Panc1 (cell line): ENCODE measurements around the gene SCYL1. TPM values are rescaled to one million over a fixed set of nuclear protein-coding genes. Genes with fewer than 3 reads are reported as not detected.

ENCODE experiments used
- ATAC-seq: fragments of 200-7000 bp; cut with Tn5 transposase; 2 replicates; pipeline ENCODE4 v1.9.1; 2020; ENCODE audit warnings: mild to moderate bottlenecking, moderate library complexity
- BruUV-seq: library from RNA; stranded (reverse); fragments of 400-500 nt; replicated peaks from 2 replicates; lab custom pipeline; 2021; lab: Mats Ljungman, UMichigan
- CTCF ChIA-PET: fragments of 300-600 bp; sonication (Branson Sonifier 250); formaldehyde crosslinking; loops from one replicate; lab custom pipeline; 2022; ENCODE audit warnings: antibody characterized with exemption; lab: Charles Lee
- POLR2A ChIA-PET: fragments of 300-600 bp; sonication (Branson Sonifier 250); formaldehyde crosslinking; loops from one replicate; lab custom pipeline; 2022; ENCODE audit warnings: antibody characterized with exemption; lab: Charles Lee
- DNase-seq: peaks from one replicate; pipeline ENCODE4 v3.0.0-alpha.2; 2010; ENCODE audit warnings: low read depth, low spot score
- H3K27ac ChIP-seq: 2 replicates; pipeline ENCODE4 v1.5.1; 2011; ENCODE audit warnings: mild to moderate bottlenecking, low read length, inconsistent platforms
- H3K27me3 ChIP-seq: fragments of 200-500 bp; sonication (Bioruptor generic); 2 replicates; pipeline ENCODE4 v1.6.0; 2014; ENCODE audit warnings: low read length, inconsistent platforms; ENCODE audit not compliant: control insufficient read depth, insufficient read depth
- H3K36me3 ChIP-seq: fragments of 200-500 bp; sonication (Bioruptor generic); 2 replicates; pipeline ENCODE4 v1.5.1; 2014; ENCODE audit warnings: inconsistent platforms, mild to moderate bottlenecking, low read length, moderate library complexity; ENCODE audit not compliant: control insufficient read depth, insufficient read depth
- H3K4me1 ChIP-seq: 2 replicates; pipeline ENCODE4 v1.5.1; 2011; ENCODE audit warnings: inconsistent platforms, mild to moderate bottlenecking, low read length, moderate library complexity; ENCODE audit not compliant: control insufficient read depth, insufficient read depth
- H3K4me3 ChIP-seq, 2 experiments: 2 replicates each; pipeline ENCODE4 v1.5.1; 2011 to 2012; ENCODE audit warnings: low read depth in 2 of 2, low read length in 2 of 2, mild to moderate bottlenecking in 2 of 2, inconsistent platforms in 1 of 2, moderate library complexity in 1 of 2
- H3K9me3 ChIP-seq: fragments of 200-500 bp; sonication (Bioruptor generic); 2 replicates; pipeline ENCODE4 v1.5.1; 2014; ENCODE audit warnings: low read depth, mild to moderate bottlenecking, inconsistent platforms, low read length, moderate library complexity; ENCODE audit not compliant: control insufficient read depth, insufficient read depth
- POLR2AphosphoS5 ChIP-seq: IDR thresholded peaks from 2 replicates; pipeline ENCODE4 v1.6.1; 2012; ENCODE audit warnings: mild to moderate bottlenecking, low read depth, low read length, moderate library complexity
- SIN3A ChIP-seq: IDR thresholded peaks from 2 replicates; pipeline ENCODE4 v1.6.1; 2012; ENCODE audit warnings: low read depth, mild to moderate bottlenecking, low read length, moderate library complexity, borderline replicate concordance; ENCODE audit not compliant: insufficient read depth
- TCF7L2 ChIP-seq: IDR thresholded peaks from 2 replicates; pipeline ENCODE4 v1.6.1; 2011; ENCODE audit warnings: mild to moderate bottlenecking, low read depth, low read length, inconsistent platforms
- in situ Hi-C: cut with HindIII; loops from 2 replicates; pipeline ENCODE4 v1.10.0; 2016; ENCODE audit warnings: low sequenced_read_pairs, low pct_unique_long_range_greater_than_20kb
- intact Hi-C: fragments of 100-400 bp; cut with micrococcal nuclease; formaldehyde crosslinking; loops from one replicate; pipeline ENCODE4 v1.10.0; 2022; ENCODE audit not compliant: unreplicated experiment
- total RNA-seq: library from RNA; stranded (reverse); gene quantifications from one replicate; pipeline ENCODE4 v1.2.1, GENCODE V29; 2021; ENCODE audit not compliant: unreplicated experiment
- TF ChIP-seq, protein P1 (sequence below), 2 experiments: IDR thresholded peaks; 2 replicates each; pipeline ENCODE4 v1.6.1; 2011 to 2012; ENCODE audit warnings: low read depth in 2 of 2, control low read depth in 1 of 2, low read length in 1 of 2, mild to moderate bottlenecking in 1 of 2, moderate library complexity in 1 of 2; ENCODE audit not compliant: insufficient read depth in 1 of 2
- TF ChIP-seq, protein P2 (sequence below): fragments of 450-650 bp; IDR thresholded peaks from 2 replicates; pipeline ENCODE4 v1.5.1; 2017; ENCODE audit warnings: mild to moderate bottlenecking

The SCYL1 gene
- total RNA-seq, 1 experiment from 2014 or later = 117 TPM

DNA sequence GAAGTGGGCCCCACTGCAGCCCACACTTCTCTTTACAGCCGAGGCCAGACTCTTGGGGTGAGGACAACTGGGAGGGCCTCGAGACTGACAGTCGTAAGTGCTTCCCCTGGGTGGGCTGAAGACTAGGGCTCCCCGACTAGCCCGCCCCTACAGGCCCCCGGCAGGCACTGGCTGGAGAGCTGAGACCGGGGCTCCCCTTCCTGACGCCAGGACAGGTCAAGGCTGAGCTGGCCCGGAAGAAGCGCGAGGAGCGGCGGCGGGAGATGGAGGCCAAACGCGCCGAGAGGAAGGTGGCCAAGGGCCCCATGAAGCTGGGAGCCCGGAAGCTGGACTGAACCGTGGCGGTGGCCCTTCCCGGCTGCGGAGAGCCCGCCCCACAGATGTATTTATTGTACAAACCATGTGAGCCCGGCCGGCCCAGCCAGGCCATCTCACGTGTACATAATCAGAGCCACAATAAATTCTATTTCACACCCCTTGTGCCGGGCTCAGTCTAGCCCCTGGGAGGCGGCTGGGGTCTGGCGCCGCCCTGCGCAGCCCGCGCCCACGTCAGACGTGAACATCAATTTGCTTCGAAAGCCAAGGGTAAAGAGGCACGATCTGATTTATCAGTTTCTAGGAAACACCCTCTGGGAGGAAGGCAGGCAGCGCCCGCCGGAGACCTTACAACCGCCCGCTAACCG is 13.5 kb downstream of the SCYL1 start:
- H3K36me3 ChIP-seq = peaks cover 2% of the 10 kb centered on the region; the same call in 1 of the 2 replicates
- intact Hi-C loops = no loop called here
- no peaks in the 10 kb centered on the region for H3K9me3 ChIP-seq
- in situ Hi-C loops = no loop called here
- BruUV-seq = TSS peak; percentile 56
- H3K4me1 ChIP-seq = peaks cover 18% of the 10 kb centered on the region
- no peak overlapping the region for H3K4me3 ChIP-seq
- H3K27ac ChIP-seq = no peak overlapping the region
- no peak for ATAC-seq
- CTCF ChIA-PET = no interaction called here
- POLR2A ChIA-PET = no interaction called here
- TF ChIP-seq SIN3A = no peak
- TF ChIP-seq, protein P1, sequence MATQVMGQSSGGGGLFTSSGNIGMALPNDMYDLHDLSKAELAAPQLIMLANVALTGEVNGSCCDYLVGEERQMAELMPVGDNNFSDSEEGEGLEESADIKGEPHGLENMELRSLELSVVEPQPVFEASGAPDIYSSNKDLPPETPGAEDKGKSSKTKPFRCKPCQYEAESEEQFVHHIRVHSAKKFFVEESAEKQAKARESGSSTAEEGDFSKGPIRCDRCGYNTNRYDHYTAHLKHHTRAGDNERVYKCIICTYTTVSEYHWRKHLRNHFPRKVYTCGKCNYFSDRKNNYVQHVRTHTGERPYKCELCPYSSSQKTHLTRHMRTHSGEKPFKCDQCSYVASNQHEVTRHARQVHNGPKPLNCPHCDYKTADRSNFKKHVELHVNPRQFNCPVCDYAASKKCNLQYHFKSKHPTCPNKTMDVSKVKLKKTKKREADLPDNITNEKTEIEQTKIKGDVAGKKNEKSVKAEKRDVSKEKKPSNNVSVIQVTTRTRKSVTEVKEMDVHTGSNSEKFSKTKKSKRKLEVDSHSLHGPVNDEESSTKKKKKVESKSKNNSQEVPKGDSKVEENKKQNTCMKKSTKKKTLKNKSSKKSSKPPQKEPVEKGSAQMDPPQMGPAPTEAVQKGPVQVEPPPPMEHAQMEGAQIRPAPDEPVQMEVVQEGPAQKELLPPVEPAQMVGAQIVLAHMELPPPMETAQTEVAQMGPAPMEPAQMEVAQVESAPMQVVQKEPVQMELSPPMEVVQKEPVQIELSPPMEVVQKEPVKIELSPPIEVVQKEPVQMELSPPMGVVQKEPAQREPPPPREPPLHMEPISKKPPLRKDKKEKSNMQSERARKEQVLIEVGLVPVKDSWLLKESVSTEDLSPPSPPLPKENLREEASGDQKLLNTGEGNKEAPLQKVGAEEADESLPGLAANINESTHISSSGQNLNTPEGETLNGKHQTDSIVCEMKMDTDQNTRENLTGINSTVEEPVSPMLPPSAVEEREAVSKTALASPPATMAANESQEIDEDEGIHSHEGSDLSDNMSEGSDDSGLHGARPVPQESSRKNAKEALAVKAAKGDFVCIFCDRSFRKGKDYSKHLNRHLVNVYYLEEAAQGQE (IDR thresholded peaks at IDR 0.05; ENCODE audit: insufficient read depth in 1 of 2, low read depth in 2 of 2, low read length in 1 of 2) = no peak
- TF ChIP-seq, protein P2, sequence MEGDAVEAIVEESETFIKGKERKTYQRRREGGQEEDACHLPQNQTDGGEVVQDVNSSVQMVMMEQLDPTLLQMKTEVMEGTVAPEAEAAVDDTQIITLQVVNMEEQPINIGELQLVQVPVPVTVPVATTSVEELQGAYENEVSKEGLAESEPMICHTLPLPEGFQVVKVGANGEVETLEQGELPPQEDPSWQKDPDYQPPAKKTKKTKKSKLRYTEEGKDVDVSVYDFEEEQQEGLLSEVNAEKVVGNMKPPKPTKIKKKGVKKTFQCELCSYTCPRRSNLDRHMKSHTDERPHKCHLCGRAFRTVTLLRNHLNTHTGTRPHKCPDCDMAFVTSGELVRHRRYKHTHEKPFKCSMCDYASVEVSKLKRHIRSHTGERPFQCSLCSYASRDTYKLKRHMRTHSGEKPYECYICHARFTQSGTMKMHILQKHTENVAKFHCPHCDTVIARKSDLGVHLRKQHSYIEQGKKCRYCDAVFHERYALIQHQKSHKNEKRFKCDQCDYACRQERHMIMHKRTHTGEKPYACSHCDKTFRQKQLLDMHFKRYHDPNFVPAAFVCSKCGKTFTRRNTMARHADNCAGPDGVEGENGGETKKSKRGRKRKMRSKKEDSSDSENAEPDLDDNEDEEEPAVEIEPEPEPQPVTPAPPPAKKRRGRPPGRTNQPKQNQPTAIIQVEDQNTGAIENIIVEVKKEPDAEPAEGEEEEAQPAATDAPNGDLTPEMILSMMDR = no peak
- no peak for TF ChIP-seq POLR2AphosphoS5
- TF ChIP-seq TCF7L2 = no peak
- no peaks in the 10 kb centered on the region for H3K27me3 ChIP-seq
- DNase-seq = no peak

DNA sequence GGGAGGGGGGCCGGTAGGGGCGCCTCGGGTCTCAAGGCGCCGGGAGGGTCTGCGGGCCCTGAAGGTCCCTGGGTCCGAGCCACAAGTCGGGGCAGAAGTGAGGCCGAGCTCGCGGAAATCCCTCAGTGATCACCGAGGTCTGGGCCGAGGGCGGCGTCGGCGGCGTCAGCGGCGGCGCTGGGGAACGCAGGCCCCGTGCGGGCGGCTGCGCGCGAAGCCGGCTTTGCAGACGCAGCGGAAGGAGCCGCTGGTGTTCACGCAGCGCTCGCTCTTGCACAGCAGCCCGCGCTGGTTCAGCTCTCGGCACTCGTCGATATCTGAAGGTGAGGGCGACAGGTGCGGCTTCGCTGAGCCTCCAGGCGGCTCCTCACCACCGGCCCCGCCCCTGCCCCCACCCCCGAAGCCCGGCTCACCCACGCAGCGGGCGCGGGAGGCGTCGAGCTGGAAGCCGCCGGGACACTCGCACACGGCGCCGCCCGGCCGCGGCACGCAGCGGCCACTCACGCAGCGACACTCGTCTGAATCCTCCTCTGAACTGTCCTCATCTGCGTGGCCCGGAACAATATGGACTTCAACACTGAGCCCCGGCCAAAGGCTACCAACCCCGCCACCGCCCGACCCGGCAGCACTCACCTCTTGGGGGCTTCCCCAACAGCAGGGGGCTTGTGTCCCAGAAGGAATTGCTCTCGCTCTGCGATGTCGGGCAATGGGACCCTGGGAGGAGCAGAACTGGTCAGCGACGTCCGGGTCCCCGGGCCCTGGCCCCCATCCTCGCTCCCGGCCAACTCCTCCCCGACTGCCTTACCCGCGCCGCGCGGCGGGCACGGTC is 14.2 kb downstream of the SCYL1 start:
- POLR2A ChIA-PET = no interaction called here
- no peak for ATAC-seq
- TSS peak; percentile 81 for BruUV-seq

More for the DNA sequence above, 14.2 kb downstream of the SCYL1 start:
- H3K27me3 ChIP-seq = no peaks in the 10 kb centered on the region
- no peaks in the 10 kb centered on the region for H3K9me3 ChIP-seq
- H3K27ac ChIP-seq = no peak overlapping the region
- intact Hi-C loops = no loop called here
- CTCF ChIA-PET = interaction anchor here (0.7 to 2.4 kb wide), 2 partner anchors 10 to 13 kb away, joined by 3 to 22 read pairs; no protein-coding TSS in a partner anchor
- in situ Hi-C loops = no loop called here
- H3K4me3 ChIP-seq = peak overlapping the region in 1 of 2 experiments; percentile 64; a peak in 3 of 4 replicates
- TF ChIP-seq, protein P2 = no peak
- no peak; the same call in 1 of the 2 replicates for TF ChIP-seq POLR2AphosphoS5
- no peak; the same call in 1 of the 2 replicates for TF ChIP-seq SIN3A
- no peak for TF ChIP-seq TCF7L2
- TF ChIP-seq, protein P1 (IDR thresholded peaks at IDR 0.05; ENCODE audit: insufficient read depth in 1 of 2, low read depth in 2 of 2, low read length in 1 of 2) = no peak
- H3K36me3 ChIP-seq = peaks cover 2% of the 10 kb centered on the region; the same call in 1 of the 2 replicates
- no peak for DNase-seq
- peaks cover 18% of the 10 kb centered on the region for H3K4me1 ChIP-seq
